Effector memory CD4-positive, alpha-beta T cell (primary cell): ENCODE data around the gene USP14.
"Not testable (repeated sequence)": the region's sequence is repeated elsewhere in the genome, so short reads cannot be mapped to it uniquely, and the experiment has no call there.

ENCODE experiments used
- DNase-seq, 3 donors: peaks; one replicate each; pipeline ENCODE4 v3.0.0-alpha.2; 2020
- H3K27ac ChIP-seq: 2 replicates; pipeline ENCODE4 v1.7.0; 2013; ENCODE audit warnings: mild to moderate bottlenecking, low read length, moderate library complexity; ENCODE audit not compliant: insufficient read depth, poor library complexity, severe bottlenecking
- H3K27me3 ChIP-seq: replicated peaks from 2 replicates; pipeline ENCODE4 v1.7.0; 2013; ENCODE audit warnings: mild to moderate bottlenecking, low read length; ENCODE audit not compliant: insufficient read depth, control insufficient read depth, poor library complexity, severe bottlenecking
- H3K36me3 ChIP-seq: 2 replicates; pipeline ENCODE4 v1.7.0; 2013; ENCODE audit warnings: mild to moderate bottlenecking, low read length, moderate library complexity; ENCODE audit not compliant: control insufficient read depth, insufficient read depth
- H3K4me1 ChIP-seq: 2 replicates; pipeline ENCODE4 v1.7.0; 2013; ENCODE audit warnings: low read length, mild to moderate bottlenecking; ENCODE audit not compliant: control insufficient read depth, insufficient read depth, poor library complexity, severe bottlenecking
- H3K4me3 ChIP-seq: 2 replicates; pipeline ENCODE4 v1.7.0; 2013; ENCODE audit warnings: low read length, low read depth, mild to moderate bottlenecking; ENCODE audit not compliant: insufficient read depth, poor library complexity, severe bottlenecking
- H3K9me3 ChIP-seq: 2 replicates; pipeline ENCODE4 v1.7.0; 2013; ENCODE audit warnings: mild to moderate bottlenecking, low read length, moderate library complexity; ENCODE audit not compliant: control insufficient read depth

USP14 gene

GRCh38 chr18:135045-135444, 23.3 kb upstream of the USP14 start:
- H3K27me3 ChIP-seq: no peaks in the 10 kb centered on the region
- H3K4me3 ChIP-seq: no peak overlapping the region
- H3K27ac ChIP-seq: no peak overlapping the region
- no peaks in the 10 kb centered on the region for H3K4me1 ChIP-seq
- H3K36me3 ChIP-seq: no peaks in the 10 kb centered on the region
- no peaks in the 10 kb centered on the region for H3K9me3 ChIP-seq
- no peak for DNase-seq

GRCh38 chr18:136433-136832, 21.9 kb upstream of the USP14 start:
- no peak overlapping the region for H3K4me3 ChIP-seq
- DNase-seq: peak; percentile 7 to 40 (median 19)
- H3K27ac ChIP-seq: no peak overlapping the region
- H3K9me3 ChIP-seq: no peaks in the 10 kb centered on the region
- no peaks in the 10 kb centered on the region for H3K36me3 ChIP-seq
- H3K27me3 ChIP-seq: no peaks in the 10 kb centered on the region
- H3K4me1 ChIP-seq: no peaks in the 10 kb centered on the region

- no peak overlapping the region for H3K4me3 ChIP-seq
- no peaks in the 10 kb centered on the region for H3K36me3 ChIP-seq
- H3K27ac ChIP-seq: no peak overlapping the region
Observed at GRCh38 chr18:137327-137726, 21.0 kb upstream of the USP14 start.

GRCh38 chr18:140670-141266, 17.6 kb upstream of the USP14 start:
- Histone ChIP-seq H3K27me3 (no peaks in the 10 kb centered on the region), H3K9me3 (no peaks in the 10 kb centered on the region), H3K36me3 (no peaks in the 10 kb centered on the region), H3K4me3 (no peak overlapping the region), H3K27ac (no peak overlapping the region), H3K4me1 (no peaks in the 10 kb centered on the region)
- no peak for DNase-seq

More at GRCh38 chr18:137327-137726, 21.0 kb upstream of the USP14 start:
- Histone ChIP-seq H3K27me3 (no peaks in the 10 kb centered on the region), H3K4me1 (no peaks in the 10 kb centered on the region), H3K9me3 (no peaks in the 10 kb centered on the region)
- no peak for DNase-seq

GRCh38 chr18:142624-143296, 15.6 kb upstream of the USP14 start:
- H3K36me3 ChIP-seq, H3K4me1 ChIP-seq, DNase-seq, H3K4me3 ChIP-seq, H3K9me3 ChIP-seq, H3K27ac ChIP-seq, H3K27me3 ChIP-seq: not testable (repeated sequence)

- H3K9me3 ChIP-seq: no peaks in the 10 kb centered on the region
- no peaks in the 10 kb centered on the region for H3K4me1 ChIP-seq
- H3K27ac ChIP-seq: no peak overlapping the region
- DNase-seq: no peak
- no peaks in the 10 kb centered on the region for H3K27me3 ChIP-seq
- H3K36me3 ChIP-seq: no peaks in the 10 kb centered on the region
- no peak overlapping the region for H3K4me3 ChIP-seq
Observed at GRCh38 chr18:148841-149240, 9.5 kb upstream of the USP14 start.

GRCh38 chr18:154151-154550, 4.2 kb upstream of the USP14 start:
- Histone ChIP-seq H3K36me3 (no peaks in the 10 kb centered on the region), H3K9me3 (no peaks in the 10 kb centered on the region), H3K27ac (no peak overlapping the region), H3K4me3 (no peak overlapping the region), H3K27me3 (no peaks in the 10 kb centered on the region), H3K4me1 (no peaks in the 10 kb centered on the region)
- no peak for DNase-seq

GRCh38 chr18:155688-156087, 2.7 kb upstream of the USP14 start:
- Histone ChIP-seq H3K27me3 (no peaks in the 10 kb centered on the region), H3K4me3 (no peak overlapping the region), H3K27ac (no peak overlapping the region), H3K4me1 (no peaks in the 10 kb centered on the region), H3K36me3 (no peaks in the 10 kb centered on the region), H3K9me3 (no peaks in the 10 kb centered on the region)
- DNase-seq: no peak

- Histone ChIP-seq H3K27ac (no peak overlapping the region), H3K9me3 (no peaks in the 10 kb centered on the region), H3K4me1 (no peaks in the 10 kb centered on the region), H3K27me3 (no peaks in the 10 kb centered on the region), H3K4me3 (no peak overlapping the region), H3K36me3 (no peaks in the 10 kb centered on the region)
- no peak for DNase-seq
Observed at GRCh38 chr18:156514-157230, 1.7 kb upstream of the USP14 start.

GRCh38 chr18:159037-159652, 788 bp downstream of the USP14 start:
- no peak for DNase-seq

More at GRCh38 chr18:159037-159652, 788 bp downstream of the USP14 start:
- H3K36me3 ChIP-seq: no peaks in the 10 kb centered on the region
- no peaks in the 10 kb centered on the region for H3K4me1 ChIP-seq
- no peaks in the 10 kb centered on the region for H3K27me3 ChIP-seq
- H3K9me3 ChIP-seq: no peaks in the 10 kb centered on the region
- H3K4me3 ChIP-seq: peak overlapping the region; percentile 69
- H3K27ac ChIP-seq: peak overlapping the region; percentile 77
